Breast epithelium (tissue), 3 donors: ENCODE results near the gene KCNG2.

Experiments
- CTCF ChIP-seq, 3 donors: fragments of 450-650 bp; IDR thresholded peaks; one replicate each; pipeline ENCODE4 v1.5.1; 2016 to 2017; ENCODE audit warnings: antibody characterized with exemption in 3 of 3, mild to moderate bottlenecking in 3 of 3, moderate library complexity in 3 of 3
- POLR2A ChIP-seq: fragments of 450-650 bp; IDR thresholded peaks from one replicate; pipeline ENCODE4 v1.6.1; 2016; ENCODE audit warnings: antibody characterized with exemption, mild to moderate bottlenecking, moderate library complexity
- POLR2AphosphoS5 ChIP-seq, 3 donors: sonication (generic); formaldehyde crosslinking; IDR thresholded peaks; one replicate each; pipeline ENCODE4 v1.6.1; 2017; ENCODE audit warnings: antibody characterized with exemption in 3 of 3

GRCh38 chr18:79897940-79898625 is 100.3 kb downstream of the KCNG2 start:
- TF ChIP-seq CTCF (IDR thresholded peaks at IDR 0.05) (no peak), POLR2A (no peak), POLR2AphosphoS5 (IDR thresholded peaks at IDR 0.05) (no peak)
